ENCODE results near the gene PRMT3.

PRMT3 gene

DNA sequence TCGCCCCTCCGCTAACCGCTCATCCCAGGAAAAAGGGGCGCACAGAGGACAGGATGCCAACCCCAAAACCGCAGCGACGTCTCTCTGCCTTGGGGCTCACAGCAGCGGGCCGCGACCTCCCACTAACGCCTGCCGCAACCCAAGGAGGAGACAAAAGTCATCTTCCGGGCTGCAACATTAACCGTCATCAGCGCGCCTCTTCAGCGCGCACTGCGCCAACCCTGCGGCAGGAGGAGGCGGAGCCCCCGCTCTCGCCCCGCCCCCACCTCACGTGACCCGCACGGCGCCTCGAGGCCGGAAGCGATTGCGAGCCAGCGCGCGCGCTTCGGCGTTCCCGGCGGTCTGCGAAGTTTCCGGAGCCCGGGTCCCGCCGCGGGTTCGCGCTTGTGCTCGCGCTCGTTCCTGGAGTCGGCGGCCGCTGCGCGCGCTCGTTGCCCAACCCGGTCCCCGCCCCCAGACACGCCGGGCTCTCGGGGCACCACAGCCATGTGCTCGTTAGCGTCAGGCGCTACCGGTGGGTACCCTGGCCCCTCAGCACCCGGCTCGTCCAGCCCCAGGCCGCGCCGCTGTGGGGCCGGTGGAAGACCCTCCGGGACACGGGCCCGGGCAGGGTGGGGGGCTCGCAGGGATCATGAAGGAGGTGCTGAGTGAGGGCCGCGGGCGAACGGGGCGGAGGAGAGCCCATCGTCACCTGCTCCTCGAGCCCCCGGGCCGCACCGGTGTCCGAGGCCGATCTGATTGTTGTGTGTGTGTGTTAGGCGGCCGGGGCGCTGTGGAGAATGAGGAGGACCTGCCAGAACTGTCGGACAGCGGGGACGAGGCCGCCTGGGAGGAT is at the start of gene PRMT3:
Gene PRMT3 (plus strand): TSS at position 456 of the 835 bp plus-strand sequence. CDS start 31 bp downstream, at position 487.
- TF ChIP-seq, protein P1, sequence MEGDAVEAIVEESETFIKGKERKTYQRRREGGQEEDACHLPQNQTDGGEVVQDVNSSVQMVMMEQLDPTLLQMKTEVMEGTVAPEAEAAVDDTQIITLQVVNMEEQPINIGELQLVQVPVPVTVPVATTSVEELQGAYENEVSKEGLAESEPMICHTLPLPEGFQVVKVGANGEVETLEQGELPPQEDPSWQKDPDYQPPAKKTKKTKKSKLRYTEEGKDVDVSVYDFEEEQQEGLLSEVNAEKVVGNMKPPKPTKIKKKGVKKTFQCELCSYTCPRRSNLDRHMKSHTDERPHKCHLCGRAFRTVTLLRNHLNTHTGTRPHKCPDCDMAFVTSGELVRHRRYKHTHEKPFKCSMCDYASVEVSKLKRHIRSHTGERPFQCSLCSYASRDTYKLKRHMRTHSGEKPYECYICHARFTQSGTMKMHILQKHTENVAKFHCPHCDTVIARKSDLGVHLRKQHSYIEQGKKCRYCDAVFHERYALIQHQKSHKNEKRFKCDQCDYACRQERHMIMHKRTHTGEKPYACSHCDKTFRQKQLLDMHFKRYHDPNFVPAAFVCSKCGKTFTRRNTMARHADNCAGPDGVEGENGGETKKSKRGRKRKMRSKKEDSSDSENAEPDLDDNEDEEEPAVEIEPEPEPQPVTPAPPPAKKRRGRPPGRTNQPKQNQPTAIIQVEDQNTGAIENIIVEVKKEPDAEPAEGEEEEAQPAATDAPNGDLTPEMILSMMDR (IDR thresholded peaks at IDR 0.05; ENCODE audit: control insufficient read depth, extremely low read depth, insufficient read depth) = 0 out of 2 replicates have a peak, but pooled peaks have one; percentile 7

DNA sequence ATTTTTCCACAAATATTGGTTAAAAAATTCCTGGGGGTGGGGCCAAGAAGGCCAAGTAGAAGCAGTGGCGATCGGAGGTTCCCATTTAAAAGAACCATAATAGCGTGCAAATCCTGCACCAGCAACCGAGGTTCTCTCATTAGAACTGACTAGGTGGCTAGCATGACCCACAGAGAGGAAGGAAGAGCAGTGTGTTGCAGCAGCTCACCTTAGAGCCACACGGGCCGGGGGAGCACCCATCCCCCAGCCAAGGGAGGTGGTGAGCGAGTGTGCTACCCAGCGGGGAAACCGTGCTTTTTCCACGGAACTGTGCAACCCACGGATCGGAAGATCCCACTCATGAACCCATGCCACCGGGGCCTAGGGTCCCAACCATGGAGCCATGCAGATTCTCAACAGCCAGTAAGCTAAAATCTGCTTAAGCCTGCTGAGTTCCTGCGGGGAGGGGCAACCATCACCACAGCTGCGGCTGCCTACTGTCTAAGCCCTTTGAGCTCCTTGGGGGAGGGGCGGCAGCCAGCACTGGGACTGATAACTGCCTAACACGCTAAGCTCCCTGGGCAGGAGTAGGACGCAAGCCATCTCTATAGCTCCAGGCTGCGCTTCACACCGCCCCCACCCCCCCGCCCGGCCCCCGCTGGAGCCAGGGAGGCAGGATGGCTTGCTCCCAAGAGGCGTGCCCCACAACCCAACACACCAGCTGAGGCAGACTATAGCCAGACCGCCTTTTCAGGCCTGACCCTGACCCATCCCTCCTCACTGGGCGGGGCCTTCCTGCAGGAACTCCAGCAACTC is 45.0 kb upstream of the PRMT3 start:
- H3K4me3 ChIP-seq (ENCODE audit: low read depth, low read length) = no peak overlapping the region
- TF ChIP-seq, protein P1 (IDR thresholded peaks at IDR 0.05; ENCODE audit: control insufficient read depth, extremely low read depth, insufficient read depth) = no peak
- DNase-seq (ENCODE audit: low read depth) = no peak

More for the DNA sequence above, at the start of gene PRMT3:
- peak within 1 kb of the TSS; percentile 94 for H3K4me3 ChIP-seq (ENCODE audit: low read depth, low read length)
- DNase-seq (ENCODE audit: low read depth) = peak; percentile 70

DNA sequence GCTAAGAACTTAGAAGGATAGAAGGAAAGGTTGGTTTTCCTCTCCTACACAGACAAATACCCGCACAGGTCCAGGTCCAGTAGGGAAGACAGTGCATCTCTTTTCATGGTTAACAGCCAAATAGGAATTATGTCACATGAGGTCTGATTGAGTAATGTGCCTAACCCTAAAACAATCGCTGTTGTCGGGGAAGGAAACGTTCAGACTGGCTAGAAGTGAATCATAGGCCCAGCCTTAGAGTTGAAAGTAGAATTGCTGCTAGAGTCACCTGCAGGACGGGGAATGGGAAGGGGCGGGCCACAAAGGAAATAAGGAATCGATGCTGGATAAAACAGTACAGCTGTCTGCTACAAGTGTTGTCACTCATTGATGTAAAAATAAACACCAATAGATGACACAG is 36.4 kb upstream of the PRMT3 start:
- TF ChIP-seq, protein P1 (IDR thresholded peaks at IDR 0.05; ENCODE audit: control insufficient read depth, extremely low read depth, insufficient read depth) = no peak
- no peak overlapping the region for H3K4me3 ChIP-seq (ENCODE audit: low read depth, low read length)
- no peak for DNase-seq (ENCODE audit: low read depth)

DNA sequence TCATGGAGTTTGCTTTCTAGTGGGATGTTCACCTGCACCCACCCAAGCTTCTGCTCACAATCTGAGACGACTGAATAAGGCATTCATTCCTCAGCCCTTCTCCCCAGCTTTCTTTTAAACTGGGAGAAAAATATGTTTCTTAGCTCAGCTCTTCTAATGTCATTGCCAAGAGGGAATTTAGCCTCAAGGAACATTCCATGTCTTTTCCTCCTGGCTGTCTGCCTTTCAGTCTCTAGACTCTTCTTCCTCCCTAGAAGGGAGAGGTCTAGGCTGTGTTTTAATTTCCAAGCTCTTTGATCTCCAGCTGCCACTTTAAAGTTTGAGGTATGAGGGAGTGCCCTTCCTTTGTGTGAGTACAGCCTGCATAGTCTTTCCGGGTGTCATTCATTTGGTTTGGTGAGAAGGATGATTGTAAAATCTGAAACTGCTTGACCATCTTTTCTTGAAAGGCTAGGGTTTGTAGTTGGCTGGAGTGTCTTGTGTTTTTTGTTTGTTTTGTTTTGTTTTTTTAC is 35.7 kb upstream of the PRMT3 start:
- no peak for DNase-seq (ENCODE audit: low read depth)
- TF ChIP-seq, protein P1 (IDR thresholded peaks at IDR 0.05; ENCODE audit: control insufficient read depth, extremely low read depth, insufficient read depth) = no peak
- H3K4me3 ChIP-seq (ENCODE audit: low read depth, low read length) = no peak overlapping the region

DNA sequence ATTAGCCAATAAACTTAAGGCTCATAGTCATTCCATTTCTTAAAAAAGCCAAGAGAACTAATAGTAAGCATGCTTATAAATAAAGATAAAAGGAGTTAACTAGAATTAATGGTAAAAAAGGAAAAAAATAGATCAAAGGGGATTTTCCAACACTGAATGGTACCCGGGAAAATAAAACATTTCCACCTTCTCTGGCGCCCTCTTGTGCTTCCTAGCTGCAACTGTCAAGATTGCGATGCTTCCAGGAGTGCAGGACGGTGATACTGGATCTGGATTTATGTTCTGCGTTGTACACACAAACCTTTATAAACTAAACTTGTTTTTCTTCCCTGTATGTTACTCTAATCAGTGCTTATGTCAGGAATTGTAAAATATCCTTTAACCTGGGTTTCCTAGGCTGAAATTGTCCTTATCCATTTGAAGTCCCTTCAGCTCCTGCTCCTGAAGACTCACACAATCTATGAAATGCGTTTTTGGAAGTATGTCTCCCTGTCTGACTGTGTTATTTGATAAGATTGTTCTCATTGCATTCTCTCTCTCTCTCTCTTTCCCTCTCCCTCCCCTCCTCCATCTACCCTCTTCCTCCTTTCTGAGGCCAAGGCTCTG is 33.6 kb upstream of the PRMT3 start:
- no peak for DNase-seq (ENCODE audit: low read depth)
- TF ChIP-seq, protein P1 (IDR thresholded peaks at IDR 0.05; ENCODE audit: control insufficient read depth, extremely low read depth, insufficient read depth) = peak; percentile 89
- no peak overlapping the region for H3K4me3 ChIP-seq (ENCODE audit: low read depth, low read length)
